ENCODE results near the gene MCU. TPM values are rescaled to one million over a fixed set of nuclear protein-coding genes. Genes with fewer than 3 reads are reported as not detected.

Gene MCU
- total and polyA plus RNA-seq, 2 of the 8 experiments (the other 6 are each of a cell fraction or from before 2014, with no cell fraction given), result 51.6 to 62.2 TPM

GRCh38 chr10:72822342-72822986 lies 130.5 kb downstream of the MCU start (continued):
- no peak for TF ChIP-seq SP2 (IDR thresholded peaks at IDR 0.05; ENCODE audit: low read length)
- no peak for TF ChIP-seq HDAC6 (IDR thresholded peaks at IDR 0.05; ENCODE audit: low read depth, low read length)
- TF ChIP-seq BRCA1 (IDR thresholded peaks at IDR 0.05; ENCODE audit: low read depth, low read length), result no peak
- no peak for TF ChIP-seq SAP30 (IDR thresholded peaks at IDR 0.05; ENCODE audit: insufficient read depth, insufficient replicate concordance, low read length)
- TF ChIP-seq CBX5 (IDR thresholded peaks at IDR 0.05; ENCODE audit: low read depth, low read length), result no peak
